OCI-LY1 (cell line): ENCODE data around the gene MMS19.

ENCODE experiments used
- EZH2 ChIP-seq: fragments of 200-600 bp; sonication (generic), shearing (Covaris generic); IDR thresholded peaks from 2 replicates; pipeline ENCODE4 v1.8.0; 2017; ENCODE audit warnings: borderline replicate concordance, mixed run types, mild to moderate bottlenecking, antibody characterized with exemption, low read length, moderate library complexity, mixed read lengths
- TF ChIP-seq, protein P1 (sequence below): fragments of 200-600 bp; sonication (generic), shearing (Covaris generic); IDR thresholded peaks from 2 replicates; pipeline ENCODE4 v1.5.1; 2017; ENCODE audit warnings: mild to moderate bottlenecking, antibody characterized with exemption, low read length, moderate library complexity, mixed read lengths

DNA sequence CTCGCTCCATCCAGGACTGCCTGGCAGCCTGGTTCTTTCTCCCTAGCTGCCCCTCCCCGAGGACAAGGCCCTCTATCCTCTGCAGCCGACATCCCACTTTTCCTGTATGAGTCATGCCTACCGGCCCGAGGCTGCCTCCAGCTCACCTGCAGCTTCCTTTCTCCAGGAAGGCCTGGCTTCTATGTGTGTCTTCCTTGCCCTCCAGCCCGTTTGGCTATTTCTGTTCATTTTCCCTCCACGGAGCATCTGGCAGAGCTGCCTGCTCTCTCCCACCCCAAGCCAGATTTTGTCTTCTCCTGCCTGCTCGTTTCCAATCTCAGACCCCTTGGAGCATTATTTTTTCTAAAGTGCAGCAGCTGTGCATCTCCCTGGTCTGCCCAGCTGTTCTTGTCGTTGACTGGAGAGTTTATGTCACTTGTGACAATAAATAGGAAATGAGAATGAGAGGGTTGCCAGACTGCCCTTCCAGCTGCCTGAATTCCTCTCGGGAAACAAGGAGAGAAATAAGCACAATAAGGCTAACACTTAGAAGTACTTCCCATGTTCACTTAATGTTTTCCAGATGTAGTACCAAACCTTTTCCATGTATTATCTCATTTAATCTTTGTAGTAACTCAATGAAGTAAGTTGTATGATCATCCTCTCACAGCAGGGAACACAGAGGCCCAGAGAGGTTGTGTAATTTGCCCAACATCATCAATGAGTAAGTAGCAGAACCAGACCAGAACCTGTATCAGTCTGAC is 20.2 kb upstream of the MMS19 start:
- TF ChIP-seq, protein P1, sequence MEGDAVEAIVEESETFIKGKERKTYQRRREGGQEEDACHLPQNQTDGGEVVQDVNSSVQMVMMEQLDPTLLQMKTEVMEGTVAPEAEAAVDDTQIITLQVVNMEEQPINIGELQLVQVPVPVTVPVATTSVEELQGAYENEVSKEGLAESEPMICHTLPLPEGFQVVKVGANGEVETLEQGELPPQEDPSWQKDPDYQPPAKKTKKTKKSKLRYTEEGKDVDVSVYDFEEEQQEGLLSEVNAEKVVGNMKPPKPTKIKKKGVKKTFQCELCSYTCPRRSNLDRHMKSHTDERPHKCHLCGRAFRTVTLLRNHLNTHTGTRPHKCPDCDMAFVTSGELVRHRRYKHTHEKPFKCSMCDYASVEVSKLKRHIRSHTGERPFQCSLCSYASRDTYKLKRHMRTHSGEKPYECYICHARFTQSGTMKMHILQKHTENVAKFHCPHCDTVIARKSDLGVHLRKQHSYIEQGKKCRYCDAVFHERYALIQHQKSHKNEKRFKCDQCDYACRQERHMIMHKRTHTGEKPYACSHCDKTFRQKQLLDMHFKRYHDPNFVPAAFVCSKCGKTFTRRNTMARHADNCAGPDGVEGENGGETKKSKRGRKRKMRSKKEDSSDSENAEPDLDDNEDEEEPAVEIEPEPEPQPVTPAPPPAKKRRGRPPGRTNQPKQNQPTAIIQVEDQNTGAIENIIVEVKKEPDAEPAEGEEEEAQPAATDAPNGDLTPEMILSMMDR, result no peak
- no peak for TF ChIP-seq EZH2
